ENCODE data around the gene HDLBP.
A peak's percentile ranks its signal among the peaks of the same experiment; 100 is the strongest.

The HDLBP gene

GRCh38 chr2:241225983-241226382 lies 89.5 kb downstream of the HDLBP start:
- no peak for TF ChIP-seq CTCF (IDR thresholded peaks at IDR 0.05)
- no peak for DNase-seq
- peaks cover 34% of the 10 kb centered on the region for H3K4me1 Mint-ChIP-seq
- no peak overlapping the region for H3K27ac Mint-ChIP-seq
- no peak overlapping the region for H3K4me3 Mint-ChIP-seq
- H3K27me3 Mint-ChIP-seq (ENCODE audit: low read depth, poor library complexity), result no peaks in the 10 kb centered on the region
- H3K36me3 Mint-ChIP-seq (ENCODE audit: low read depth), result peaks cover 35% of the 10 kb centered on the region
- no peaks in the 10 kb centered on the region for H3K9me3 Mint-ChIP-seq

- Mint-ChIP-seq H3K4me3 (no peak overlapping the region), H3K27me3 (ENCODE audit: low read depth, poor library complexity) (no peaks in the 10 kb centered on the region), H3K36me3 (ENCODE audit: low read depth) (peaks cover 32% of the 10 kb centered on the region), H3K4me1 (peaks cover 34% of the 10 kb centered on the region), H3K9me3 (no peaks in the 10 kb centered on the region), H3K27ac (no peak overlapping the region)
- no peak for DNase-seq
- no peak for TF ChIP-seq CTCF (IDR thresholded peaks at IDR 0.05)
Observed at GRCh38 chr2:241225545-241225944, 89.9 kb downstream of the HDLBP start.

DNA sequence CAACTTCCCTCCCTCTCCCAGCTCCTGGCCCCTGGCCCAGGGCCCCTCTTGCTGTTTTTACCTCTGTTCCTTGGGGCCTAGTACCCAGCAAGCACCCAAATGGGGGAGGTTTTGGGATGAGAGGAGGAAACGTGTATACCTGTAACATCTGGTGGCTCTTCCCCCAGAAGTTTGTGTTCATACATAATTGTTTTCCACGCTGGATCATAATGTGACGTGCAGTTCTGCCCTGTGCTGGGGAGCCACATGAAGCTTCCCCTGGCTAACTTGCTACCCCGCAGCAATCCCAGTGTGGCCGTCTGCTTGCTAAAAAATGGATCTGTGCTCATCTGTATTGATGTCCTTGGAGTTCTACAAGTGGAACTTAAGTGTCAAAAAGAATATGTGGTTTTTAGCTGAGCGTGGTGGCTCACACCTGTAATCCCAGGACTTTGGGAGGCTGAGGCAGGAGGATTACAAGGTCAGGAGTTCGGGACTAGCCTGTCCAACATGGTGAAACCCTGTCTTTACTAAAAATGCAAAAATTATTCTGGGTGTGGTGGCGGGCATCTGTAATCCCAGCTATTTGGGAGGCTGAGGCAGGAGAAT lies 90.5 kb downstream of the HDLBP start:
- no peak for DNase-seq
- TF ChIP-seq CTCF (IDR thresholded peaks at IDR 0.05), result no peak
- peaks cover 3% of the 10 kb centered on the region for H3K9me3 Mint-ChIP-seq
- peaks cover 37% of the 10 kb centered on the region for H3K4me1 Mint-ChIP-seq
- no peaks in the 10 kb centered on the region for H3K27me3 Mint-ChIP-seq (ENCODE audit: low read depth, poor library complexity)
- peaks cover 29% of the 10 kb centered on the region for H3K36me3 Mint-ChIP-seq (ENCODE audit: low read depth)
- peak overlapping the region; percentile 97 for H3K27ac Mint-ChIP-seq
- H3K4me3 Mint-ChIP-seq, result no peak overlapping the region

DNA sequence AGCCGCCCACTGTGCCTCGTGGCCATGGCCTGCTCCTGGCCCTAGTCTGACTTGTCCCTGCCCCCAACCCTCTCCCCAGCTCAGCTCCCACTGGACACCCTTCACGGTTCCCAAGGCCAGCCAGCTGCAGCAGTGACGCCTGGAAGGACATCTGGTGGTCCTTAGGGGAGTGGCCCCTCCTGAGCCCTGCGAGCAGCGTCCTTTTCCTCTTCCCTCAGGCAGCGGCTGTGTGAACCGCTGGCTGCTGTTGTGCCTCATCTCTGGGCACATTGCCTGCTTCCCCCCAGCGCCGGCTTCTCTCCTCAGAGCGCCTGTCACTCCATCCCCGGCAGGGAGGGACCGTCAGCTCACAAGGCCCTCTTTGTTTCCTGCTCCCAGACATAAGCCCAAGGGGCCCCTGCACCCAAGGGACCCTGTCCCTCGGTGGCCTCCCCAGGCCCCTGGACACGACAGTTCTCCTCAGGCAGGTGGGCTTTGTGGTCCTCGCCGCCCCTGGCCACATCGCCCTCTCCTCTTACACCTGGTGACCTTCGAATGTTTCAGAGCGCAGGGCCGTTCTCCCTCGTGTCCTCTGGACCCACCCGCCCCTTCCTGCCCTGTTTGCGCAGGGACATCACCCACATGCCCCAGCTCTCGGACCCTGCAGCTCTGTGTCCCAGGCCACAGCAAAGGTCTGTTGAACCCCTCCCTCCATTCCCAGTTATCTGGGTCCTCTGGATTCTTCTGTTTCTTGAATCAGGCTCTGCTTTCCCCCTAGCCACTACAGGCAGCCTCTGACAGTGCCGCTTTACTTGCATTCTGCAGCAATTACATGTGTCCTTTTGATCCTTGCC lies 91.2 kb downstream of the HDLBP start:
- Mint-ChIP-seq H3K9me3 (peaks cover 5% of the 10 kb centered on the region), H3K4me1 (peaks cover 43% of the 10 kb centered on the region), H3K36me3 (ENCODE audit: low read depth) (peaks cover 29% of the 10 kb centered on the region), H3K27me3 (ENCODE audit: low read depth, poor library complexity) (peaks cover 5% of the 10 kb centered on the region), H3K4me3 (no peak overlapping the region), H3K27ac (peak overlapping the region; percentile 97)
- TF ChIP-seq CTCF (IDR thresholded peaks at IDR 0.05), result no peak
- DNase-seq, result peak; percentile 35

- Mint-ChIP-seq H3K27ac (no peak overlapping the region), H3K4me3 (no peak overlapping the region), H3K27me3 (ENCODE audit: low read depth, poor library complexity) (peaks cover 5% of the 10 kb centered on the region), H3K36me3 (ENCODE audit: low read depth) (peaks cover 25% of the 10 kb centered on the region), H3K4me1 (peaks cover 48% of the 10 kb centered on the region), H3K9me3 (peaks cover 5% of the 10 kb centered on the region)
- no peak for DNase-seq
- TF ChIP-seq CTCF (IDR thresholded peaks at IDR 0.05), result no peak
Observed at GRCh38 chr2:241223211-241224017, 92.1 kb downstream of the HDLBP start.

All from nephron progenitor cell (in vitro differentiated cells).